GM12873 (cell line): ENCODE results near the gene WDR48.

Experiments used
- TF ChIP-seq, protein P1 (sequence below): IDR thresholded peaks from 2 replicates; pipeline ENCODE4 v1.5.1; 2012; ENCODE audit warnings: low read depth, mild to moderate bottlenecking, moderate library complexity, low read length, control low read depth; ENCODE audit not compliant: insufficient read depth; ENCODE audit errors: missing control alignments

Gene WDR48

DNA sequence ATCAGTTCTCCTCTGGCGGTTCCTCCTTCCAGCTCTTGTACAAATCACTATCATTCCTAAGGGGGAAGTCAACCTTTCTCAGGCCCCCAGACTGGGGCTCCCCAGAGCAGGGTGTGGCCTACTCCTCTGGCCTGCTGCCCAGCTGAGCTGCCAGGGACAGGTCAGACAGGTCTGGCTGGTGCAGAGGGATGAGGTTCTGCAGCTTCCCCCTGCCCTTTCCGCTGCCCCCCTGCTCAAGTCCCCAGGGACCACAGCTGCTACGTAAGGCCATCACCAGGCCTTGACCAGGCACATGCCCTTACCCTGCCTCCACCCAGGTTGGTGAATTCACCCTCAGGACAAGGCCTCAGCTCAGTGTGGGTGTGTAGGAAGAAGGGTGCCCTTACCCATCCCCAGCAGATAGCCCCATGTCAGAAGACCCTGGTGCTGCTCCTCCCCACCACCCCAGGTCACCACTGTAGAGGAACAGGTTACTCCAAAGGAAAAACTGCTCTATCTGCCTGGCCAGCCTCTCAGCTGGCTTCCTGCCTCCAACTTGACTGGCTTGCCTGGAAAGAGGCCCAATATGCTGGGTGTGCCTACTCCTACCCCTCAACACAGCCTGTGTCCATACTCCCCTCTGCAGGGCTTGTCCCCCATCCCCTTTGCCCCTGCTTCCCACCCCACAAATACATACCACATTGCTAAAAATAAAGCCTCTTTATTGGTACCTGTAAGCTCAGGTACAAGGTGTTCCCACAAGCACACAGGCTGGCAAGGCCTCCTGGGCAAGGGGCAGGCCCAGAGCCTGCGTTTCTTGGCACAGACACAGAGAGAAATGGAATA, 89.6 kb downstream of the WDR48 start:
- TF ChIP-seq, protein P1, sequence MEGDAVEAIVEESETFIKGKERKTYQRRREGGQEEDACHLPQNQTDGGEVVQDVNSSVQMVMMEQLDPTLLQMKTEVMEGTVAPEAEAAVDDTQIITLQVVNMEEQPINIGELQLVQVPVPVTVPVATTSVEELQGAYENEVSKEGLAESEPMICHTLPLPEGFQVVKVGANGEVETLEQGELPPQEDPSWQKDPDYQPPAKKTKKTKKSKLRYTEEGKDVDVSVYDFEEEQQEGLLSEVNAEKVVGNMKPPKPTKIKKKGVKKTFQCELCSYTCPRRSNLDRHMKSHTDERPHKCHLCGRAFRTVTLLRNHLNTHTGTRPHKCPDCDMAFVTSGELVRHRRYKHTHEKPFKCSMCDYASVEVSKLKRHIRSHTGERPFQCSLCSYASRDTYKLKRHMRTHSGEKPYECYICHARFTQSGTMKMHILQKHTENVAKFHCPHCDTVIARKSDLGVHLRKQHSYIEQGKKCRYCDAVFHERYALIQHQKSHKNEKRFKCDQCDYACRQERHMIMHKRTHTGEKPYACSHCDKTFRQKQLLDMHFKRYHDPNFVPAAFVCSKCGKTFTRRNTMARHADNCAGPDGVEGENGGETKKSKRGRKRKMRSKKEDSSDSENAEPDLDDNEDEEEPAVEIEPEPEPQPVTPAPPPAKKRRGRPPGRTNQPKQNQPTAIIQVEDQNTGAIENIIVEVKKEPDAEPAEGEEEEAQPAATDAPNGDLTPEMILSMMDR = no peak

DNA sequence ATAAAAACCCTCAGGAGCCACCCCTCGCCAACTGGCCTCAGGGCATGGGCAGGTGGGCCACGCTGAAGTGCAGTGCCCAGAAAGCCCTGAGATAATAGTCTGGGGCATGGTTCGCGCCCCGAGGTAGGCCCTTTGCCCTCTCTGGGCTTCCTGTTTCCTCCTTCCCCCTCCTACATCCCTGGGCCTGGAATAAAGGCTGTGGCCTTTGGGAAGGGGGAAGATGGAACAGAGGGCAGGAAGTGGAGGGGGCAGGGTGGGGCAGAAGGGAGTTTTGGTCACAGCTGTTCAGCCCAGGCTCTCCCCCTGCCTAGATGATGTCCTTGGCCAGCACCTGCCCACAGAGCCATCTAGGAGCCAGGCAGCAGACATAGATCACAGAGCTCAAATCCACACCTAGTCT, 90.3 kb downstream of the WDR48 start:
- TF ChIP-seq, protein P1 = no peak

DNA sequence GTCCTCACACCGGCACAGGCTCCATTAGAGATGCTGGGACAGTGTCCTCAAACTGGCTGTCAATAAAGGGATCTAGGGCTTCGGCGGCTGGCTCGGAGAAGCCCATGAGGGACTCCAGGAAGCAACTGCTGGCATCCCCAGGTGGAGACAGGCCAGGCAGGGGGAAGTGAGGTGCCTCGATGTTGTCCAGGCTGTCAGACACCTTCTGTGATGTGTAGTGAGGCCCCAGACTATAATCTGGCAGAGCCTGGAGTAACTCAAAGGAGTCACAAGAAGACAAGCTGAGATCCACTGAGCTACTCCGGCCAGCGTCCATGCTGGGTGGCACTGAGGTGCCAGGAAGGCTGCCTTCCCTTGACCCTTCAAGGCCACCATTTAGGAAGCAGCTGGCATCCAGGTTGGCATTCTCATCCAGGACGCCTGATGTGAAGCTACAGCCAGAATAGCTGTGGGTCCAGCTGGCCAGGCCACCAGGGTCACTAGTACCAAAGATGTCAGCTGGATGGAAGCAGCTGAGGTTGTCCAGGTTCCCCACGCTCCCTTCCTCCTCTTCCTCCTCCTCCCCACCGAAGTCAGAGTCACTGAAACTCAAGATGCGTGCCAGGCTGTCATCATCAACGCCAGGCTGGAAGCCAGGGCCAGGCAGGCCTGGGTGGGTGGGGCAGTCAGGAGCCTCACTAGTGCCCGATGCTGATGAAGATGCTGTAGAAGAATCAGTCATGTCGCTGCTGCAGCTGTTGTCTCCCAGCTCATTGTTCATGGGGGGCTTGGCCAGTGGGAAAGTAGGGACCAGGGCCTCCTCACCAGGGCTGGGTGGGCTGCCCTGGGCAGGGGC, 91.5 kb downstream of the WDR48 start:
- TF ChIP-seq, protein P1 = no peak

DNA sequence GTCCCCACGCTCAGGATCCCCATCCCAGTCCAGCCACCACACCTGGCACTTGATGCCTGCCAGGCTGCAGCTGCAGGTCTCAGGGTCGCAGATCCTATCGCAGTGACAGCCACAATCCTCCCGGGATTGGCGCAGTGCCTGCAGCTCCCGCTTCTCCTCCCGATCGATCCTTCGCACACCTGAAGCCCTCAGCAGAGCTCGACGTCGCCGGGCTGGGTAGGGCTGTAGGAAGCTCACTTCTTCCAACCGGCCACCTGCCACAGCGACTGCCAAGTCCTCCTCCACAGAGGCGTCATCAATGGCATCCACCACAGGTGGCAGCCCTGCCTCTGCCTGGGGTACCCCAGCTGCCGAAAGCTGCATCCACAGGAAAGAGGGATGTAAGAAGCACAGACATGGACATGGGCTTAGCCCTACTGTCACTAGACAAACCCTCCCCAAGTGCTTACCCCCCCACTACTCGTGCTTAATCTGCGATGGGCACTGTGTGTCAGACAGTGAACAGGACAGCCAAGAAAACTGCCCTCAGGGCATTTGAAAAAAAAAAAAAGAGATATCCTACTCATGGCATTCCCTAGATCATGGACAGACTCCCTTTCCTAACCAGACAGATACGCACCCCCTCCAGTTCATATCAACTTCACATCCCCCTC, 92.4 kb downstream of the WDR48 start:
- TF ChIP-seq, protein P1 = no peak

DNA sequence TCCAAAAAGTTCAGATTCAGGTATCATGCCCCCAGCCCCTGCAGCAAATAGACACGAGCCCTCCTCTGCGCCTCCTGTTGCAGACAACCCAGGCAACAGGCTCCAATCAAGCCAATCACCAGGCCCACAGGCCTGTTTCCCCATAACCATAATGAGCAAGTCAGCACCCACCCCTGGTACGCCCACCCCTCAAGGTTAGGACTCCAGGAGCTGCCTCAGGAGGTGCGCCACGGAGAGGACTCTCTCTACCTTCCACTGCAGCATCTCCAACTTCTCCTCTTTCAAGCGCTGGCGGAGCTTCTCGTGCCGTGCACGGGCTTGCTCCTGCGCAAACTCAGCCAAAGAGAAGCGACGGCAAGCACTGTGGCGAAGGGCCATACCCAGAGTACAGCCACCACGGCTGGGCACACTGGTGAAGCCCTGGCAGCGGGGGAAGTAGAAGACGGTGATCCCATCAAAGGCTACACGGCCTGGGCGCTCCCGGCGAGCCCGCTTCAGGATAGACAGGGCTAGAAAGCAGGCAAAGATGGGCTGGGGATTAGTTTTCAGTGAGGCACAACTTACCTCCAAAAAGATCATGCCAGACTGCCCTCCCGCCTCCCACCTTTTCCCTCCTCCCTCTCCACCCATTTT, 93.0 kb downstream of the WDR48 start:
- TF ChIP-seq, protein P1 = no peak

DNA sequence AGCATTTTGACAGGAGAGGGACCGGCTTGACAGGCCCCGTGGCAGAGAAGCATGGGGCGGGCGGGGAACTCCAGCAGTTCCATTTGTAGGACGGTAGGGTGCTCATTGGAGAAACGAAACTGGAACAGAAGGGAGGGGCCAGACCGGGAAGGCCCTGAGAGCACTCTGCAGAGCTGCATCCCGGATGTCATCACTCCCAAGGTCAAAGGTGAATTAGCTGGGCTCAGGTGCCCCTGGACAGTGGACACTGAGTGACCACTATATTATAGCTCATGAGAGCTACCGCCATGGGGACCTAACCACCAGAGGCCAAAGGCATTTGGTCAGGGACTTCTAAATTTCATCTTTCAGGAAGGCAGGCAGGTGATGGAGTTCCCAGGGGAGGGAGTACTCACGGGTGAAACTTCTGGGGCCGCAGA, 94.3 kb downstream of the WDR48 start:
- TF ChIP-seq, protein P1 = peak; percentile 8
